Colonic mucosa (tissue), 4 donors: Measurements from ENCODE around the gene TIGAR. TPM values are rescaled to one million over a fixed set of nuclear protein-coding genes. Genes with fewer than 3 reads are reported as not detected.

Experiments
- DNase-seq: peaks from one replicate; pipeline ENCODE4 v3.0.0-alpha.2; 2020
- H3K27ac ChIP-seq: fragments of 200-600 bp; one replicate; pipeline ENCODE4 v1.8.0; 2021
- H3K27me3 ChIP-seq: fragments of 200-600 bp; one replicate; pipeline ENCODE4 v1.8.0; 2021
- H3K36me3 ChIP-seq: fragments of 200-600 bp; one replicate; pipeline ENCODE4 v1.8.0; 2021
- H3K4me1 ChIP-seq: fragments of 200-600 bp; one replicate; pipeline ENCODE4 v1.8.0; 2021; ENCODE audit warnings: mild to moderate bottlenecking
- H3K4me3 ChIP-seq: fragments of 200-600 bp; one replicate; pipeline ENCODE4 v1.8.0; 2021
- H3K9ac ChIP-seq, 2 donors: one replicate each; pipeline ENCODE4 v1.7.0; 2013; ENCODE audit warnings: control low read depth in 2 of 2, low read depth in 2 of 2, low read length in 2 of 2
- H3K9me3 ChIP-seq: fragments of 200-600 bp; one replicate; pipeline ENCODE4 v1.8.0; 2021
- CTCF ChIP-seq: fragments of 200-600 bp; IDR thresholded peaks from one replicate; pipeline ENCODE4 v1.8.0; 2022; ENCODE audit warnings: antibody characterized with exemption, mild to moderate bottlenecking
- intact Hi-C: fragments of 100-400 bp; cut with DNase I; formaldehyde crosslinking; loops from one replicate; pipeline ENCODE4 v1.14.1; 2022
- total RNA-seq, 2 donors: library from RNA; stranded (reverse); fragmentation: NEBNext Ultra II Directional in 1 of 2; extraction: Animal tissue kit (Norgen Biotek cat#: 25700) in 1 of 2; gene quantifications; one replicate each; pipeline ENCODE4 v1.2.1, GENCODE V29; 2021
- donor health status: healthy.
- donor health status: DM: no; HTN: no; CAD: no.
- donor health status: DM: no; HTN: no; CAD: no.

Gene TIGAR
- total RNA-seq, 2 donors from 2014 or later = 14.1 to 17.7 TPM

- H3K4me1 ChIP-seq = no peaks in the 10 kb centered on the region
- no peak for DNase-seq
- no peaks in the 10 kb centered on the region for H3K36me3 ChIP-seq
- no peak overlapping the region for H3K4me3 ChIP-seq
- H3K27ac ChIP-seq = no peak overlapping the region
- TF ChIP-seq CTCF = no peak
- H3K9ac ChIP-seq = no peak overlapping the region
- no peaks in the 10 kb centered on the region for H3K9me3 ChIP-seq
- intact Hi-C loops = no loop called here
- no peaks in the 10 kb centered on the region for H3K27me3 ChIP-seq
These were observed 62.4 kb downstream of the TIGAR start for GRCh38 chr12:4383304-4383865.

GRCh38 chr12:4386801-4387200, 65.8 kb downstream of the TIGAR start:
- H3K4me1 ChIP-seq = no peaks in the 10 kb centered on the region
- no peak overlapping the region for H3K9ac ChIP-seq
- no peak overlapping the region for H3K4me3 ChIP-seq
- no peaks in the 10 kb centered on the region for H3K9me3 ChIP-seq
- TF ChIP-seq CTCF = no peak
- no peak overlapping the region for H3K27ac ChIP-seq
- H3K27me3 ChIP-seq = no peaks in the 10 kb centered on the region
- no peaks in the 10 kb centered on the region for H3K36me3 ChIP-seq
- no peak for DNase-seq
- intact Hi-C loops = no loop called here

- DNase-seq = no peak
- no peaks in the 10 kb centered on the region for H3K9me3 ChIP-seq
- H3K27ac ChIP-seq = no peak overlapping the region
- H3K9ac ChIP-seq = no peak overlapping the region
- intact Hi-C loops = no loop called here
- TF ChIP-seq CTCF = no peak
- H3K4me3 ChIP-seq = no peak overlapping the region
- no peaks in the 10 kb centered on the region for H3K4me1 ChIP-seq
- no peaks in the 10 kb centered on the region for H3K36me3 ChIP-seq
- no peaks in the 10 kb centered on the region for H3K27me3 ChIP-seq
These were observed 66.6 kb downstream of the TIGAR start for GRCh38 chr12:4387607-4388006.

GRCh38 chr12:4388032-4388431, 67.0 kb downstream of the TIGAR start:
- intact Hi-C loops = no loop called here
- Histone ChIP-seq H3K9me3 (no peaks in the 10 kb centered on the region), H3K9ac (no peak overlapping the region), H3K4me1 (no peaks in the 10 kb centered on the region), H3K27ac (no peak overlapping the region), H3K27me3 (no peaks in the 10 kb centered on the region), H3K36me3 (no peaks in the 10 kb centered on the region), H3K4me3 (no peak overlapping the region)
- no peak for DNase-seq
- TF ChIP-seq CTCF = no peak

GRCh38 chr12:4388662-4389061, 67.6 kb downstream of the TIGAR start:
- TF ChIP-seq CTCF = no peak

More at GRCh38 chr12:4388662-4389061, 67.6 kb downstream of the TIGAR start:
- intact Hi-C loops = no loop called here
- no peak overlapping the region for H3K27ac ChIP-seq
- no peak overlapping the region for H3K4me3 ChIP-seq
- H3K9ac ChIP-seq = no peak overlapping the region
- no peaks in the 10 kb centered on the region for H3K36me3 ChIP-seq
- H3K27me3 ChIP-seq = no peaks in the 10 kb centered on the region
- no peaks in the 10 kb centered on the region for H3K9me3 ChIP-seq
- no peaks in the 10 kb centered on the region for H3K4me1 ChIP-seq
- no peak for DNase-seq
